HepG2 (cell line): ENCODE results near the gene RNF123. TPM values are rescaled to one million over a fixed set of nuclear protein-coding genes. Genes with fewer than 3 reads are reported as not detected.

ENCODE experiments used
- ATAC-seq: fragments of 200-7000 bp; cut with Tn5 transposase; 3 replicates; pipeline ENCODE4 v1.9.1; 2020; ENCODE audit warnings: mild to moderate bottlenecking, moderate library complexity
- BruUV-seq: library from RNA; stranded (reverse); fragments of 400-500 nt; replicated peaks from 2 replicates; lab custom pipeline; 2021; lab: Mats Ljungman, UMichigan
- CTCF ChIA-PET: fragments of 300-600 bp; formaldehyde crosslinking; extraction: SDS; loops from one replicate; lab custom pipeline; 2021; ENCODE audit warnings: low total read pairs, inconsistent platforms, low intra/inter-chr PET ratio; lab: Yijun Ruan, JAX
- POLR2A ChIA-PET: fragments of 350-600 bp; sonication (Branson Sonifier 250); formaldehyde crosslinking; loops from one replicate; lab custom pipeline; 2020; ENCODE audit warnings: antibody characterized with exemption, inconsistent platforms; lab: Yijun Ruan, JAX
- DNase-seq: peaks from one replicate; pipeline ENCODE4 v3.0.0-alpha.2; 2015; ENCODE audit warnings: low spot score
- FAIRE-seq: peaks from 3 replicates; lab custom pipeline; 2011; peaks lifted over from hg19 to GRCh38; lab: Jason Lieb, UNC
- H2AFZ ChIP-seq: one replicate; pipeline ENCODE4 v1.6.1; 2011; ENCODE audit warnings: low read length, inconsistent platforms
- H3K27ac ChIP-seq: fragments of 300-600 bp; 3 replicates; pipeline ENCODE4 v1.8.0; 2011; ENCODE audit warnings: mixed run types, mild to moderate bottlenecking, mixed read lengths, low read length, inconsistent platforms; ENCODE audit not compliant: insufficient read depth; ENCODE audit errors: extremely low read length
- H3K27me3 ChIP-seq, 2 experiments: fragments of 200-600 bp in 1 of 2; 2 replicates in 1 of 2; 3 replicates in 1 of 2; pipeline versions ENCODE4 v1.6.0 to v1.8.0; 2011; ENCODE audit warnings: low read length in 2 of 2, mild to moderate bottlenecking in 2 of 2, moderate library complexity in 2 of 2, inconsistent platforms in 1 of 2; ENCODE audit not compliant: insufficient read depth in 2 of 2, control insufficient read depth in 1 of 2
- H3K36me3 ChIP-seq, 2 experiments: fragments of 200-600 bp in 1 of 2; replicated peaks in 1 of 2; 2 replicates in 1 of 2; 3 replicates in 1 of 2; pipeline versions ENCODE4 v1.5.1 to v1.8.0; 2011; ENCODE audit warnings: low read length in 2 of 2, inconsistent platforms in 1 of 2; ENCODE audit not compliant: insufficient read depth in 2 of 2, control insufficient read depth in 1 of 2
- H3K4me1 ChIP-seq: 2 replicates; pipeline ENCODE4 v1.5.1; 2012; ENCODE audit warnings: low read length, inconsistent platforms; ENCODE audit not compliant: insufficient read depth
- H3K4me2 ChIP-seq: 2 replicates; pipeline ENCODE4 v1.6.0; 2011; ENCODE audit warnings: low read depth, low read length, inconsistent platforms
- H3K4me3 ChIP-seq, 3 experiments: fragments of 200-600 bp in 1 of 3; sonication (generic), shearing (Covaris generic) in 1 of 3; replicated peaks in 1 of 3; 2 replicates each; pipeline ENCODE4 v1.5.1; 2011 to 2016; ENCODE audit warnings: low read length in 3 of 3, inconsistent platforms in 2 of 3, low read depth in 2 of 3, mild to moderate bottlenecking in 2 of 3, control low read depth in 1 of 3, mixed read lengths in 1 of 3; ENCODE audit not compliant: insufficient read depth in 1 of 3
- H3K79me2 ChIP-seq: one replicate; pipeline ENCODE4 v1.6.1; 2011; ENCODE audit warnings: low read length, inconsistent platforms; ENCODE audit not compliant: insufficient read depth
- H3K9ac ChIP-seq: 2 replicates; pipeline ENCODE4 v1.6.0; 2011; ENCODE audit warnings: mild to moderate bottlenecking, low read depth, low read length, inconsistent platforms; ENCODE audit not compliant: insufficient read depth
- H3K9me3 ChIP-seq: 2 replicates; pipeline ENCODE4 v1.5.1; 2012; ENCODE audit warnings: mild to moderate bottlenecking, low read length
- H4K20me1 ChIP-seq: 2 replicates; pipeline ENCODE4 v1.6.0; 2011; ENCODE audit warnings: inconsistent platforms, mild to moderate bottlenecking, low read length, moderate library complexity; ENCODE audit not compliant: insufficient read depth
- SIN3A ChIP-seq: IDR thresholded peaks from 2 replicates; pipeline ENCODE4 v1.6.1; 2011; ENCODE audit warnings: low read depth, mild to moderate bottlenecking, control low read depth, low read length, borderline replicate concordance
- ZBTB38 ChIP-seq: sonication (generic); formaldehyde crosslinking; IDR thresholded peaks from 2 replicates; pipeline ENCODE4 v1.5.1; 2020; ENCODE audit warnings: mild to moderate bottlenecking, missing genetic modification reagents
- WGBS: methylation state at CpG from one replicate; pipeline ENCODE4 v1.1.6; 2017; ENCODE audit warnings: low lambda C conversion rate; 5-methylcytosine and 5-hydroxymethylcytosine counted together
- in situ Hi-C: cut with HindIII; loops from 2 replicates; pipeline ENCODE4 v1.10.0; 2017; ENCODE audit warnings: low pct_unique_long_range_greater_than_20kb; ENCODE audit not compliant: extremely low pct_ligation_motif_present
- intact Hi-C: fragments of 100-400 bp; cut with micrococcal nuclease; formaldehyde crosslinking; loops from one replicate; pipeline ENCODE4 v1.10.0; 2022; ENCODE audit not compliant: unreplicated experiment
- polyA plus RNA-seq, 8 experiments: library from polyadenylated mRNA; depleted of rRNA in 3 of 8; stranded (reverse) in 7 of 8; unstranded in 1 of 8; fragments of >200 nt; fragmentation: Illumina TruSeq in 4 of 8; extraction: Trizol in 4 of 8; gene quantifications; 2 replicates each; pipeline versions ENCODE4 v1.2.1 to v1.2.3, GENCODE V29; 2011 to 2016; ENCODE audit warnings: low read depth in 4 of 8, missing spikeins in 1 of 8, mixed read lengths in 1 of 8; ENCODE audit not compliant: insufficient read depth in 1 of 8
- total RNA-seq, 5 experiments: library from RNA; depleted of rRNA; stranded (reverse); fragments of >200 nt; fragmentation: Illumina TruSeq; extraction: Trizol; gene quantifications; 2 replicates each; pipeline ENCODE4 v1.2.3, GENCODE V29; 2016; ENCODE audit warnings: low read depth in 1 of 5
- TF ChIP-seq, protein P1 (sequence below): IDR thresholded peaks from 2 replicates; pipeline ENCODE4 v1.6.1; 2016
- TF ChIP-seq, protein P2 (sequence below), 2 experiments: IDR thresholded peaks; 2 replicates each; pipeline ENCODE4 v1.6.1; 2011 to 2012; ENCODE audit warnings: low read length in 2 of 2, borderline replicate concordance in 1 of 2, low read depth in 1 of 2, mild to moderate bottlenecking in 1 of 2, moderate library complexity in 1 of 2

RNF123 gene
- total and polyA plus RNA-seq, 2 of the 13 experiments (the other 11 are each of a cell fraction or from before 2014, with no cell fraction given): 29.9 to 82.2 TPM

DNA sequence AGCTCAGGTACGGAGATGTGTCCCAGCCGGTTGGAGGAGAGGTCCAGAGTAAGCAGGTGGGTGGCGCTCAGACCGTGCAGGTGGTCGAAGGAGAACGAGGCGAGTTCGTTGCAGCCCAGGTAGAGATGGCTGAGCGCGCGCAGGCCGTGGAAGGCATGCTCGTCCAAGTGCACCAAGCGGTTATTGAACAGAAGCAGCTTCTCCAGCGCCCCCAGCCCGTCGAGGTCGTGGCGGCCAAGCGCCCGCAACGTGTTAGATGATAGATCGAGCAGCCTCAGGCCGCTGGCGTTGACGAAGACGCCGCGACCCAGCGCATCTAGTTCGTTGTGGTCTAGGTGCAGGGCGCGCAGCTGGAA, 29.5 kb downstream of the RNF123 start:
- 97% methylated on average over 33 of the region's 33 CpGs for WGBS
- ChIA-PET CTCF (no interaction called here), POLR2A (no interaction called here)
- Histone ChIP-seq H3K9ac (no peak overlapping the region), H3K4me2 (no peak overlapping the region), H2AFZ (no peak overlapping the region), H3K36me3 (peaks cover 19% of the 10 kb centered on the region in 2 experiments; a peak in 4 of 5 replicates), H3K4me3 (no peak overlapping the region), H3K79me2 (peaks cover 13% of the 10 kb centered on the region), H3K27ac (no peak overlapping the region), H3K9me3 (no peaks in the 10 kb centered on the region), H3K27me3 (no peaks in the 10 kb centered on the region), H3K4me1 (peaks cover 10% of the 10 kb centered on the region), H4K20me1 (no peaks in the 10 kb centered on the region)
- in situ Hi-C loops: no loop called here
- TF ChIP-seq SIN3A (no peak), ZBTB38 (peak; percentile 12; the same call in 1 of the 2 replicates)
- TF ChIP-seq, protein P1, sequence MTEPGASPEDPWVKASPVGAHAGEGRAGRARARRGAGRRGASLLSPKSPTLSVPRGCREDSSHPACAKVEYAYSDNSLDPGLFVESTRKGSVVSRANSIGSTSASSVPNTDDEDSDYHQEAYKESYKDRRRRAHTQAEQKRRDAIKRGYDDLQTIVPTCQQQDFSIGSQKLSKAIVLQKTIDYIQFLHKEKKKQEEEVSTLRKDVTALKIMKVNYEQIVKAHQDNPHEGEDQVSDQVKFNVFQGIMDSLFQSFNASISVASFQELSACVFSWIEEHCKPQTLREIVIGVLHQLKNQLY (CRISPR knock-in tag): no peak
- TF ChIP-seq, protein P2, sequence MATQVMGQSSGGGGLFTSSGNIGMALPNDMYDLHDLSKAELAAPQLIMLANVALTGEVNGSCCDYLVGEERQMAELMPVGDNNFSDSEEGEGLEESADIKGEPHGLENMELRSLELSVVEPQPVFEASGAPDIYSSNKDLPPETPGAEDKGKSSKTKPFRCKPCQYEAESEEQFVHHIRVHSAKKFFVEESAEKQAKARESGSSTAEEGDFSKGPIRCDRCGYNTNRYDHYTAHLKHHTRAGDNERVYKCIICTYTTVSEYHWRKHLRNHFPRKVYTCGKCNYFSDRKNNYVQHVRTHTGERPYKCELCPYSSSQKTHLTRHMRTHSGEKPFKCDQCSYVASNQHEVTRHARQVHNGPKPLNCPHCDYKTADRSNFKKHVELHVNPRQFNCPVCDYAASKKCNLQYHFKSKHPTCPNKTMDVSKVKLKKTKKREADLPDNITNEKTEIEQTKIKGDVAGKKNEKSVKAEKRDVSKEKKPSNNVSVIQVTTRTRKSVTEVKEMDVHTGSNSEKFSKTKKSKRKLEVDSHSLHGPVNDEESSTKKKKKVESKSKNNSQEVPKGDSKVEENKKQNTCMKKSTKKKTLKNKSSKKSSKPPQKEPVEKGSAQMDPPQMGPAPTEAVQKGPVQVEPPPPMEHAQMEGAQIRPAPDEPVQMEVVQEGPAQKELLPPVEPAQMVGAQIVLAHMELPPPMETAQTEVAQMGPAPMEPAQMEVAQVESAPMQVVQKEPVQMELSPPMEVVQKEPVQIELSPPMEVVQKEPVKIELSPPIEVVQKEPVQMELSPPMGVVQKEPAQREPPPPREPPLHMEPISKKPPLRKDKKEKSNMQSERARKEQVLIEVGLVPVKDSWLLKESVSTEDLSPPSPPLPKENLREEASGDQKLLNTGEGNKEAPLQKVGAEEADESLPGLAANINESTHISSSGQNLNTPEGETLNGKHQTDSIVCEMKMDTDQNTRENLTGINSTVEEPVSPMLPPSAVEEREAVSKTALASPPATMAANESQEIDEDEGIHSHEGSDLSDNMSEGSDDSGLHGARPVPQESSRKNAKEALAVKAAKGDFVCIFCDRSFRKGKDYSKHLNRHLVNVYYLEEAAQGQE (IDR thresholded peaks at IDR 0.05; ENCODE audit: borderline replicate concordance in 1 of 2, low read depth in 1 of 2, low read length in 2 of 2): no peak
- ATAC-seq (no peak), FAIRE-seq (no peak), DNase-seq (no peak)
- no TSS peak for BruUV-seq
- intact Hi-C loops: no loop called here
